ENCODE data around the gene METTL2A.
"Not testable (repeated sequence)": the region's sequence is repeated elsewhere in the genome, so short reads cannot be mapped to it uniquely, and the experiment has no call there.

DNA sequence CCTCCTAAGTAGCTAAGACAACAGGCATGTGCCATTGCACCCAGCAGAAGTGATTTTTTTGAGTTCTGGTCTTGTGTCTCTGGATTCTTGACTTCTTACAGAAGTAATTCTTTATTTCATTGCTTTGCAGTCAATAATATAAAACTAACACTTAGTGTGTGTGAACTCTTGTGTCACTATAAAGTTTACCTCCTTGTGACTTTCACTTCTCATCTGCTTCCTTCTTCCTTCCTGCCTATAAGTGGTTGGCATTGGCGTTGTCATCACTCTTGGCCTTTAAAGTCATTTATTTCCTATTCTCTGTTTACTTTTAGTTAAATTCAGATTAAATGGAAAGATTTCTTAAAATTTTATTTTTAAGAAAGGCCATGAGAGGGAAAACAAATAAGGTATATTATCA is 67.3 kb downstream of the METTL2A start:
- TF ChIP-seq, protein P1, sequence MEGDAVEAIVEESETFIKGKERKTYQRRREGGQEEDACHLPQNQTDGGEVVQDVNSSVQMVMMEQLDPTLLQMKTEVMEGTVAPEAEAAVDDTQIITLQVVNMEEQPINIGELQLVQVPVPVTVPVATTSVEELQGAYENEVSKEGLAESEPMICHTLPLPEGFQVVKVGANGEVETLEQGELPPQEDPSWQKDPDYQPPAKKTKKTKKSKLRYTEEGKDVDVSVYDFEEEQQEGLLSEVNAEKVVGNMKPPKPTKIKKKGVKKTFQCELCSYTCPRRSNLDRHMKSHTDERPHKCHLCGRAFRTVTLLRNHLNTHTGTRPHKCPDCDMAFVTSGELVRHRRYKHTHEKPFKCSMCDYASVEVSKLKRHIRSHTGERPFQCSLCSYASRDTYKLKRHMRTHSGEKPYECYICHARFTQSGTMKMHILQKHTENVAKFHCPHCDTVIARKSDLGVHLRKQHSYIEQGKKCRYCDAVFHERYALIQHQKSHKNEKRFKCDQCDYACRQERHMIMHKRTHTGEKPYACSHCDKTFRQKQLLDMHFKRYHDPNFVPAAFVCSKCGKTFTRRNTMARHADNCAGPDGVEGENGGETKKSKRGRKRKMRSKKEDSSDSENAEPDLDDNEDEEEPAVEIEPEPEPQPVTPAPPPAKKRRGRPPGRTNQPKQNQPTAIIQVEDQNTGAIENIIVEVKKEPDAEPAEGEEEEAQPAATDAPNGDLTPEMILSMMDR (conservative IDR thresholded peaks at IDR 0.05; ENCODE audit: low read length): not testable (repeated sequence)
- not testable (repeated sequence) for TF ChIP-seq EZH2phosphoT487 (IDR thresholded peaks at IDR 0.05; ENCODE audit: borderline replicate concordance, low read depth, low read length)
